ENCODE measurements around the gene TRIM14.

DNA sequence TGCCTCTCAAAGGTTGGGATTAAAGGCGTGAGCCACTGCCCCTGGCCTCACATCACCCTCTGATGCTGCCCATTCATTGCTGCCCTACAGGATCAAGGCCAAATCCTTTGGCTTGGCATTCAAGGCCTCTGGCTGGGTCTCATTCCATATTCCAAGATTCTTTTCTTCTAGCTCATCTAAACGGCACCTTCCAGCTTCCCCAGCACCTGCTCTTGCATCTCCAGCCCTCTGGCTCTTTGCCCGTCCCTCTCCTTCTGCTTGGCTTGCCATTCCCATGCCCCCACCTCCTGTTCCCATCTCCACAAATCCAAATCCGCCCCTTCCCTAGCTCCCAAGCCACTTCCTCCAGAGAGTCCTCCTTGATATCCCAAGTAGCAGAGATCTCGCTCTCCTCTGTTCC, 40.3 kb upstream of the TRIM14 start:
- TF ChIP-seq POLR2A (IDR thresholded peaks at IDR 0.05; ENCODE audit: low read depth, low read length) (no peak), POLR2AphosphoS5 (IDR thresholded peaks at IDR 0.05; ENCODE audit: low read depth, low read length) (no peak), TAF1 (IDR thresholded peaks at IDR 0.05; ENCODE audit: low read depth, low read length) (no peak), SPI1 (IDR thresholded peaks at IDR 0.05; ENCODE audit: low read depth, low read length) (no peak), PAX5 (IDR thresholded peaks at IDR 0.05; ENCODE audit: insufficient read depth, low read length, severe bottlenecking) (no peak), POU2F2 (IDR thresholded peaks at IDR 0.05; ENCODE audit: low read depth, low read length) (no peak)

Measured in GM12891 (cell line).